ENCODE results near the gene AP1B1.

DNA sequence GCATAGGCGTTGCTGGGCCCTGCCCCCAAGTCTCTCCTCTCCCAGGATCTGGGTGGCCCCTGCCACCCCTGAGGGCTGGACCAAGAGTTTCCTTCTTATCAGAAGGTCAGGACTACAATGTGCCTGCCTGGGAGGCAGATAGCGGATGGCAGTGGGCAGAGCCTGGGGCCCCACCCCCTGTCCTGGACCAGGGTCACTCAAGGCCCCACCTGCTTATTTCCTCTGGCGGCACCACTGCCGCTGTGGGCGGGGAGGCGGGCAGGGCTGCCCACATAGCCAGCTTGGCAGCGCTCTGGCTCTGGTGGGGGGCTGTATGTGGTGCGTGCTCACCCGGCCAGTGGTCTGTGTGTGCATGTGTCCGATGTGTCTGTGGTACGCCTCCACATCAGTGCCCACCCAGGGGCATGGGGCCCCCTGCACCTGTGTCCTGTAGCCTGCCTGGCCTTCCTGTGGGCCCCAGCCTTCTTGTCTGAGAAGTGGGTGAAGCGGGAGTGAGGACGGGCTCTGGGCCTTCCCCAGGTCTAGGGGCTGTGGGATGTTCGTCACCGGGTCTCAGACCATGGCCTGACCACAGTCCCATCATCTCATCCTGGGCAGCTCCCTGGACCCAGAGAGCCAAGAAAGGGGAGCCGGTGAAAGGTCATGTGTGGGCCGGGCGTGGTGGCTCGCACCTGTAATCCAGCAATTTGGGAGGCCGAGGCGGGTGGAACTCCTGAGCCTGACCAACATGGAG, 78.9 kb downstream of the AP1B1 start:
- TF ChIP-seq ATOH8 (CRISPR knock-in tag; IDR thresholded peaks at IDR 0.05; ENCODE audit: low read depth) (no peak), CTCF (IDR thresholded peaks at IDR 0.05) (no peak), RARB (CRISPR knock-in tag; IDR thresholded peaks at IDR 0.05) (no peak)

Measured in A549 (cell line).